Kidney epithelial cell (primary cell): ENCODE data around the gene IFNA21. TPM values are rescaled to one million over a fixed set of nuclear protein-coding genes. Genes with fewer than 3 reads are reported as not detected.

Experiments
- DNase-seq: peaks from one replicate; pipeline ENCODE4 v3.0.0-alpha.2; 2010; ENCODE audit warnings: low read depth
- H3K27me3 ChIP-seq: 2 replicates; pipeline ENCODE4 v1.6.0; 2011; ENCODE audit warnings: low read length; ENCODE audit not compliant: control insufficient read depth, insufficient read depth
- H3K36me3 ChIP-seq: 2 replicates; pipeline ENCODE4 v1.5.1; 2011; ENCODE audit warnings: low read length; ENCODE audit not compliant: control insufficient read depth, insufficient read depth
- H3K4me3 ChIP-seq: 2 replicates; pipeline ENCODE4 v1.5.1; 2011; ENCODE audit warnings: low read depth, mild to moderate bottlenecking, control low read depth, low read length
- CTCF ChIP-seq: IDR thresholded peaks from 2 replicates; pipeline ENCODE4 v1.5.1; 2011; ENCODE audit warnings: mild to moderate bottlenecking, moderate library complexity, low read length, control low read depth, inconsistent platforms; ENCODE audit not compliant: insufficient read depth, poor library complexity, severe bottlenecking
- total RNA-seq: library from RNA; depleted of rRNA; stranded (reverse); fragments of >200 nt; gene quantifications from 2 replicates; pipeline ENCODE4 v1.2.3, GENCODE V29; 2015

Gene IFNA21
- total RNA-seq, 1 donor from 2014 or later, result not detected

GRCh38 chr9:21165516-21165915 lies 944 bp downstream of the IFNA21 start:
- TF ChIP-seq CTCF, result no peak
- H3K36me3 ChIP-seq, result no peaks in the 10 kb centered on the region
- DNase-seq, result no peak
- no peaks in the 10 kb centered on the region for H3K27me3 ChIP-seq
- no peak overlapping the region for H3K4me3 ChIP-seq

GRCh38 chr9:21160178-21160577 lies 6.3 kb downstream of the IFNA21 start:
- Histone ChIP-seq H3K27me3 (no peaks in the 10 kb centered on the region), H3K36me3 (no peaks in the 10 kb centered on the region), H3K4me3 (no peak overlapping the region)
- TF ChIP-seq CTCF, result no peak
- DNase-seq, result peak; percentile 19

- H3K27me3 ChIP-seq, result no peaks in the 10 kb centered on the region
- no peak for TF ChIP-seq CTCF
- H3K36me3 ChIP-seq, result no peaks in the 10 kb centered on the region
- no peak overlapping the region for H3K4me3 ChIP-seq
- no peak for DNase-seq
Observed at GRCh38 chr9:21155501-21155900, 11.0 kb downstream of the IFNA21 start.

GRCh38 chr9:21154018-21154608 lies 12.3 kb downstream of the IFNA21 start:
- Histone ChIP-seq H3K27me3 (no peaks in the 10 kb centered on the region), H3K36me3 (no peaks in the 10 kb centered on the region), H3K4me3 (no peak overlapping the region)
- DNase-seq, result peak; percentile 10
- TF ChIP-seq CTCF, result peak; percentile 38

- H3K27me3 ChIP-seq, result no peaks in the 10 kb centered on the region
- no peak overlapping the region for H3K4me3 ChIP-seq
- TF ChIP-seq CTCF, result no peak
- peak; percentile 1 for DNase-seq
- H3K36me3 ChIP-seq, result no peaks in the 10 kb centered on the region
Observed at GRCh38 chr9:21153336-21154017, 13.0 kb downstream of the IFNA21 start.

- no peaks in the 10 kb centered on the region for H3K27me3 ChIP-seq
- no peak for TF ChIP-seq CTCF
- H3K36me3 ChIP-seq, result no peaks in the 10 kb centered on the region
- no peak for DNase-seq
- no peak overlapping the region for H3K4me3 ChIP-seq
Observed at GRCh38 chr9:21144603-21145002, 21.9 kb downstream of the IFNA21 start.
